Colonic mucosa (tissue), 4 donors: ENCODE data around the gene ZDHHC3. TPM values are rescaled to one million over a fixed set of nuclear protein-coding genes. Genes with fewer than 3 reads are reported as not detected.

ENCODE experiments used
- DNase-seq: peaks from one replicate; pipeline ENCODE4 v3.0.0-alpha.2; 2020
- H3K27ac ChIP-seq: fragments of 200-600 bp; one replicate; pipeline ENCODE4 v1.8.0; 2021
- H3K27me3 ChIP-seq: fragments of 200-600 bp; one replicate; pipeline ENCODE4 v1.8.0; 2021
- H3K36me3 ChIP-seq: fragments of 200-600 bp; one replicate; pipeline ENCODE4 v1.8.0; 2021
- H3K4me1 ChIP-seq: fragments of 200-600 bp; one replicate; pipeline ENCODE4 v1.8.0; 2021; ENCODE audit warnings: mild to moderate bottlenecking
- H3K4me3 ChIP-seq: fragments of 200-600 bp; one replicate; pipeline ENCODE4 v1.8.0; 2021
- H3K9ac ChIP-seq, 2 donors: one replicate each; pipeline ENCODE4 v1.7.0; 2013; ENCODE audit warnings: control low read depth in 2 of 2, low read depth in 2 of 2, low read length in 2 of 2
- H3K9me3 ChIP-seq: fragments of 200-600 bp; one replicate; pipeline ENCODE4 v1.8.0; 2021
- CTCF ChIP-seq: fragments of 200-600 bp; IDR thresholded peaks from one replicate; pipeline ENCODE4 v1.8.0; 2022; ENCODE audit warnings: antibody characterized with exemption, mild to moderate bottlenecking
- intact Hi-C: fragments of 100-400 bp; cut with DNase I; formaldehyde crosslinking; loops from one replicate; pipeline ENCODE4 v1.14.1; 2022
- total RNA-seq, 2 donors: library from RNA; stranded (reverse); fragmentation: NEBNext Ultra II Directional in 1 of 2; extraction: Animal tissue kit (Norgen Biotek cat#: 25700) in 1 of 2; gene quantifications; one replicate each; pipeline ENCODE4 v1.2.1, GENCODE V29; 2021
- donor health status: healthy.
- donor health status: DM: no; HTN: no; CAD: no.
- donor health status: DM: no; HTN: no; CAD: no.

ZDHHC3 gene
- total RNA-seq, 2 donors from 2014 or later: 152 to 162 TPM

GRCh38 chr3:44932986-44933944 lies 42.7 kb downstream of the ZDHHC3 start:
- no peak for DNase-seq
- Histone ChIP-seq H3K4me3 (no peak overlapping the region), H3K36me3 (peaks cover 7% of the 10 kb centered on the region), H3K27me3 (no peaks in the 10 kb centered on the region), H3K9ac (no peak overlapping the region), H3K27ac (no peak overlapping the region), H3K9me3 (no peaks in the 10 kb centered on the region), H3K4me1 (no peaks in the 10 kb centered on the region)
- intact Hi-C loops: no loop called here
- no peak for TF ChIP-seq CTCF

DNA sequence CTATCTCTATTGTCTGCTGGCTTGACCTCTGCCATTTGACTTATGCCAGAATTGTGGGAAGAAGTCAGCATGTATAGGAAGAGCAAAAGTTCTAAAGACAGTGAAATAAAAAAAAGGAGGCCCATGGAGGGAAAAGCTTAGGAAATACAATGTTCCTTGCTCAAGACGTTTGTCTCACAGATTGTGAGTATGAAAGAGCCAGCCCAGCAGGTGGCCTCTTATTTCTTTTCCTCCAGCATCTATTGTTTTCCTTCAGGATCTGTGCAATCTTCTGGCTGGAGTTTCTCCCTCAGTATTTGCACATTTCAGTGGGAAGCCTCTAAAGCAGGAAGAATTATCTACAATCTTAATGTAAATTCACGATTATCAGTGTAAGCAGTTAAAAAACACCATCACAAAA lies 43.7 kb downstream of the ZDHHC3 start:
- no peaks in the 10 kb centered on the region for H3K27me3 ChIP-seq
- H3K9me3 ChIP-seq: no peaks in the 10 kb centered on the region

DNA sequence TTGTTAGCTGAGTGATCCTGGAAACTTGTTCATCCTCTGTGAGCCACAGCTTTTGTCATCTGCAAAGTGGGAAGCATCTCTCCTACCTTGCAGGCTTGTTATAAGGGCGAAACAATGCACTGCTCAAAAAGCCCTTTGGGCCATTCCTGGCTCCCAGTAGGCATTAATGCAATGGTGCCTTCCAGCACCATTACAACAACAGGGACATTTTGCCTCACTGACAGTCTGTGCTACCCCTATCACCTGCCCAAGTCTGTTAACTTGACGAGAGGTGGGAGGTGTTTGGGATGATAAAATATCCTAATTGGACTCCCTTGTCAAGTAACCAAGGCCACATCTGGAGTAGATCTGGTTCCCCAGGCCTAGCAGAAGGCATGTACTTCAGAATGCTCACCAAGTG lies 44.2 kb downstream of the ZDHHC3 start:
- no peak for TF ChIP-seq CTCF
- no peaks in the 10 kb centered on the region for H3K9me3 ChIP-seq
- DNase-seq: no peak
- H3K4me3 ChIP-seq: no peak overlapping the region
- intact Hi-C loops: no loop called here
- no peaks in the 10 kb centered on the region for H3K4me1 ChIP-seq
- no peak overlapping the region for H3K27ac ChIP-seq
- H3K36me3 ChIP-seq: peaks cover 7% of the 10 kb centered on the region
- H3K27me3 ChIP-seq: no peaks in the 10 kb centered on the region
- H3K9ac ChIP-seq: no peak overlapping the region

More for the DNA sequence above, 43.7 kb downstream of the ZDHHC3 start:
- intact Hi-C loops: no loop called here
- Histone ChIP-seq H3K36me3 (peaks cover 7% of the 10 kb centered on the region), H3K9ac (no peak overlapping the region), H3K4me3 (no peak overlapping the region), H3K27ac (no peak overlapping the region), H3K4me1 (no peaks in the 10 kb centered on the region)
- DNase-seq: no peak
- TF ChIP-seq CTCF: no peak

DNA sequence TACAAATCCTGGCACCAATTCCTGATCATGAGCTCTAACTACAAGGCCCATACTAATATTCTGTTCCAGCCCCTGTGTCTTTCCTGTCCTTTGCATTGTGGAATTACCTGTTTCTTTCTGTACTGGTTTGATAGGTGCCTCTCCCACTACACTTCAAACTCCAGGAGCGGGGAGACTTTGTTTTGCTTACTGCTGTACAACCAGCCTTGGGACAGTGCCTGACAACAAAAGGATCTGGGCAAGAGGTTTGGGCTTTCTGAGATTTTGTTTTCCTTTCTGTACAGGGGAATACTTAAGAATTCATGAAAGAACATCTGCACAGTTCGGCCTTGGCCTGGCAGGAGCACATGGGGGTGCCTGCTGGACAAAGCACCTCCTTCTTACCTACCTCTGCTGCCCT lies 45.1 kb downstream of the ZDHHC3 start:
- Histone ChIP-seq H3K4me3 (no peak overlapping the region), H3K4me1 (no peaks in the 10 kb centered on the region), H3K9ac (no peak overlapping the region), H3K27me3 (no peaks in the 10 kb centered on the region), H3K36me3 (peaks cover 7% of the 10 kb centered on the region), H3K27ac (no peak overlapping the region), H3K9me3 (no peaks in the 10 kb centered on the region)
- no peak for DNase-seq
- no peak for TF ChIP-seq CTCF
- intact Hi-C loops: no loop called here

GRCh38 chr3:44929782-44930181 lies 46.2 kb downstream of the ZDHHC3 start:
- no peaks in the 10 kb centered on the region for H3K27me3 ChIP-seq
- intact Hi-C loops: no loop called here
- H3K9ac ChIP-seq: no peak overlapping the region
- H3K4me1 ChIP-seq: no peaks in the 10 kb centered on the region
- peaks cover 7% of the 10 kb centered on the region for H3K36me3 ChIP-seq
- no peak overlapping the region for H3K27ac ChIP-seq
- no peak for DNase-seq
- H3K9me3 ChIP-seq: no peaks in the 10 kb centered on the region
- no peak overlapping the region for H3K4me3 ChIP-seq
- TF ChIP-seq CTCF: no peak
